Stomach smooth muscle (tissue), 2 donors: ENCODE data around the gene CDH4.

Experiments
- H3K27ac ChIP-seq: one replicate; pipeline ENCODE4 v1.7.0; 2013; ENCODE audit warnings: mild to moderate bottlenecking, low read length, inconsistent platforms
- H3K27me3 ChIP-seq, 2 donors: one replicate each; pipeline ENCODE4 v1.7.0; 2013; ENCODE audit warnings: low read length in 2 of 2; ENCODE audit not compliant: insufficient read depth in 2 of 2, control insufficient read depth in 1 of 2
- H3K36me3 ChIP-seq, 2 donors: one replicate each; pipeline ENCODE4 v1.7.0; 2013; ENCODE audit warnings: low read length in 2 of 2; ENCODE audit not compliant: control insufficient read depth in 2 of 2, insufficient read depth in 2 of 2
- H3K4me1 ChIP-seq: one replicate; pipeline ENCODE4 v1.7.0; 2013; ENCODE audit warnings: low read length; ENCODE audit not compliant: control insufficient read depth, insufficient read depth
- H3K4me3 ChIP-seq, 2 donors: one replicate each; pipeline ENCODE4 v1.7.0; 2013; ENCODE audit warnings: low read length in 2 of 2
- H3K9ac ChIP-seq, 2 donors: one replicate each; pipeline ENCODE4 v1.7.0; 2013; ENCODE audit warnings: low read length in 2 of 2, mild to moderate bottlenecking in 1 of 2
- H3K9me3 ChIP-seq, 2 donors: one replicate each; pipeline ENCODE4 v1.7.0; 2013; ENCODE audit warnings: low read length in 2 of 2; ENCODE audit not compliant: control insufficient read depth in 2 of 2
- donor health status: healthy.
- donor health status: Pancreatic carcinoma.

Gene CDH4

DNA sequence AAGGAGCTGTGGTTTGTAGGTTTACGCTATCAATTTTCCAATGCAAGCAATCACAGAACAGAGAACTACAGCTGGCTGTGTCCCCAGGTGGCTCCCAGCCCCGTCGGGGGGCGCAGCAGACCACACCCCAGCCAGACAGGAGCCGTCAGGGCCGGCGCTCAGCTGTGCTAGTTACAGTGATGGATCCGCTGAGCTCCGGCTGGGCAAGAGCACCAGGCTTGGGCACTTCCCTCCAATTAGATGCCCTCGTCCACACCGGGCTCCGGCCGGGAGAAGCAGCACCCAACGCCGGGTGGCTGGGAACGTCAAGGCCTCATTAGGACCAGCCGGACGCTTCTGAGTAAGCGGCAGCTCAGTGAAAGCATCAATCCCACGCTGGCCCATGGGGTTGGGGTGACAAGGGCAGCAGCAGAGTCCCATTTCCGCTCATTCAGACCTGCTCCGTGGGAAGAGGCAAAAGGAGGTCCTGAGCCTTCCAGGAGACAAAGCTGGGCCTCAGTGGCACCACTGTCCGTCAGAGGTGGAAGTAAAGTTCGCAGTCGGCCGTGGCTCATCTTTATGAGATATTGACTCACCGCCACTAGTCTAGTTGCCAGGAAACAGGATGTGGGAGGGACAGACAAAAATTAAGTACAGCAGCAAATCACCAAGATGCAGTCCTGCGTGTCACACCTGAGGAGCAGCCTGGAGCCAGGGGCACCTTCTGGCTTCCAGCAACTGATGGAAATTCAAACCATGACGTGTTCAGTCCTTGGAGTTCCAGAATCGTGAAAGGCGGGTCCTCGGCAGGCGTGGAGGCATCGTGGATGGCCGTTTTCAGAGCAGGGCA, 649.5 kb downstream of the CDH4 start:
- peaks cover 2 to 5% of the 10 kb centered on the region in 2 donors for H3K27me3 ChIP-seq
- H3K9me3 ChIP-seq: no peaks in the 10 kb centered on the region
- H3K4me3 ChIP-seq: no peak overlapping the region
- no peaks in the 10 kb centered on the region for H3K4me1 ChIP-seq
- H3K9ac ChIP-seq: no peak overlapping the region
- no peaks in the 10 kb centered on the region for H3K36me3 ChIP-seq
- H3K27ac ChIP-seq: no peak overlapping the region

DNA sequence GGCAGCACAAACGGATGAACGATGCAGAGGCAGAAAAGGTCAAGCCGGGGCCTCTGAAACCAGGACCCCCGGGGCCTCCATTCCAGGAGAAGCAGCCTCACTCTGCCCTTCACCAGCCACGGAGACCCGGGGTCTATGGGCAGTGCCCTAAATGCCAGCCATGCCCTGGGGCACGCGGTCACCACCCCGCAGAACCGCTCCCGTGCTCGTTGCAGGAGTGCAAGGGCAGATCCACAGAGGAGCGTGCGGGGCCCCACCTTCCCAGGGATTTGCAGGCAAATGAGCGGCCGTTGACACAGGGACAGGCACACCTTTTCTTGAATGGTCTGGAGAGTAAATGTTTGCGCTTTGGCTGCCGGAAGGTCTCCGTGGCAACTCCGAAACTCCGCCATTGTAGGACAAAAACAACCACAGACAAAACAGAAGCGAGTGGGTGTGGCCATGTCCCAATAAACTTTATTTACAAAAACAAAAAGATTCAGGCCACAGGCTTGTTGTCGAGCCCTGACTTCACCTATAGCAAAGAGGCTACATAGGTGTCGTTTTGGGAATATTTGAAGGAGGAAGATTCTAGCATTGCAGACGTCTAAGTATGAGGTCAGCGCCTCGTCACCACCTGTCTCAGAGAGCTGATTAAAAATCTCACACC, 650.3 kb downstream of the CDH4 start:
- no peak overlapping the region for H3K4me3 ChIP-seq
- H3K9ac ChIP-seq: no peak overlapping the region
- H3K36me3 ChIP-seq: no peaks in the 10 kb centered on the region
- peaks cover 2 to 5% of the 10 kb centered on the region in 2 donors for H3K27me3 ChIP-seq
- H3K9me3 ChIP-seq: no peaks in the 10 kb centered on the region
- no peak overlapping the region for H3K27ac ChIP-seq
- H3K4me1 ChIP-seq: no peaks in the 10 kb centered on the region

GRCh38 chr20:61903575-61904340, 651.7 kb downstream of the CDH4 start:
- Histone ChIP-seq H3K4me3 (no peak overlapping the region), H3K27me3 (peaks cover 2% of the 10 kb centered on the region in 2 donors), H3K36me3 (no peaks in the 10 kb centered on the region), H3K9me3 (no peaks in the 10 kb centered on the region), H3K9ac (no peak overlapping the region), H3K27ac (no peak overlapping the region), H3K4me1 (no peaks in the 10 kb centered on the region)

DNA sequence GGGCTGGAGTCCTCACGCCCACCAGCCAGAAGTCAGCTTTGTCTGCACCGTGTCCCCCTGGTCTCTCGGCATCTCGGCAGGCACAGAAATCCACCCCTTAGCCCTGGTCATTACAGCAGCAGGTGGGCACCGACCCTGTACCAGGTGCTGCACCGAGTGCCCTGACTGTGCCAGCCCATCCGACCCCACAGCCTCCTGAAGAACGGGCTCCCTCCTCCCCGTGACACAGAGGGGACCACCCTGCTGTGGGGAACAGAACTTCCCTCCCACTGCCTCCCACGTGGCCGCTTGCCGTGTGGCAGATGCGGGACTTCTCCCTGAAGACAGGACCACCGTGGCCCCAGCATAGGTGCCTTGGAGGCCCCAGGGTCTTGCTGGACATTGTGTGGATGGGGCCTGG, 652.4 kb downstream of the CDH4 start:
- Histone ChIP-seq H3K27me3 (peaks cover 2 to 5% of the 10 kb centered on the region in 2 donors), H3K9me3 (no peaks in the 10 kb centered on the region), H3K4me3 (no peak overlapping the region), H3K27ac (no peak overlapping the region), H3K4me1 (no peaks in the 10 kb centered on the region), H3K36me3 (no peaks in the 10 kb centered on the region), H3K9ac (no peak overlapping the region)

GRCh38 chr20:61905781-61906523, 653.9 kb downstream of the CDH4 start:
- no peaks in the 10 kb centered on the region for H3K4me1 ChIP-seq
- peaks cover 2 to 5% of the 10 kb centered on the region in 2 donors for H3K27me3 ChIP-seq
- H3K36me3 ChIP-seq: no peaks in the 10 kb centered on the region
- no peak overlapping the region for H3K4me3 ChIP-seq
- no peak overlapping the region for H3K27ac ChIP-seq
- H3K9me3 ChIP-seq: peaks cover 4 to 7% of the 10 kb centered on the region in 2 donors
- no peak overlapping the region for H3K9ac ChIP-seq

DNA sequence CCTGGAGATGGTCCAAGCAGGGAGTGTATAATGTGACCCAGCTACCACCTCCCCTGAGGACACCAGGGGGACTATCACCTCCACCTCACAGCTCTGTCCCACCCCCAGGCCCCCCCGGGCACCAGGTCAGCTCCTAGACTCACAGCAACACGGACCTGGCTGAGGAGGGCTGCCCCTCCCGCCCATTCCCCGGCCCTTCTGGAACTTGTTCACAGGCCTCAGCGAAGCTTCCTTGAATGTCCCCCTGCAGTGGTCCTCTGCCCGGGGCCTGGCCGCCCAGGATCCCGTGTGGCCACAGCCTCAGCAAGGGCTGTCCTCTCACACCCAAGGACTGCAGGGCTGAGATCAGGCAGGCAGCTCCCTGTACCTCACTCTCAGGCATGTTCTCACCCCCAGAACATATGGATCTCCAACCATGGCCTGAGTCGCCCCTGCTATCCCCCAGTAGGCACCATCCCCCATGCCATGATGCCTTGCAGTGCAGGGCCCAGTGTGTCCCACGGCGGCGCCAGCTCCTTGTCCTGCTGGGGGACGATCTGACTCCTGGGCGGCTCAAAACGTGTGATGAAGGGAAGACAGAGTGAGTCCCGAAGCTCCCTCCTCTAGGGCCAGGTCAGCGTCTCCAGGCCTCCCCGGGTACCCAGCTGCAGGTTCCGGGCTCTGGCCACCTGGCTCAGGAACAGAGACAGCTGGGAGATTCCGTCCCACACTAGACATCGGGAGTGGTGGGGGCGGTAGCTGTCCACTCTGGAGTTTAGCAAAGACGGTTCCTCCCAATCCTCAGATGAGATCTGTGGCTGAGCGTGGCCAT, 655.2 kb downstream of the CDH4 start:
- Histone ChIP-seq H3K27me3 (peaks cover 0 to 5% of the 10 kb centered on the region in 2 donors), H3K9me3 (peaks cover 4 to 10% of the 10 kb centered on the region in 2 donors), H3K9ac (no peak overlapping the region), H3K4me1 (no peaks in the 10 kb centered on the region), H3K4me3 (no peak overlapping the region), H3K27ac (no peak overlapping the region), H3K36me3 (no peaks in the 10 kb centered on the region)

GRCh38 chr20:61908057-61909026, 656.3 kb downstream of the CDH4 start:
- Histone ChIP-seq H3K9me3 (peaks cover 4 to 10% of the 10 kb centered on the region in 2 donors), H3K9ac (no peak overlapping the region), H3K27me3 (peaks cover 0 to 8% of the 10 kb centered on the region in 2 donors), H3K36me3 (no peaks in the 10 kb centered on the region), H3K27ac (no peak overlapping the region), H3K4me3 (no peak overlapping the region), H3K4me1 (no peaks in the 10 kb centered on the region)

GRCh38 chr20:61909028-61909427, 657.0 kb downstream of the CDH4 start:
- no peaks in the 10 kb centered on the region for H3K4me1 ChIP-seq
- no peak overlapping the region for H3K9ac ChIP-seq
- H3K9me3 ChIP-seq: peaks cover 4 to 10% of the 10 kb centered on the region in 2 donors
- no peak overlapping the region for H3K4me3 ChIP-seq
- H3K36me3 ChIP-seq: no peaks in the 10 kb centered on the region
- H3K27ac ChIP-seq: no peak overlapping the region
- H3K27me3 ChIP-seq: peaks cover 0 to 11% of the 10 kb centered on the region in 2 donors

GRCh38 chr20:61909821-61910220, 657.8 kb downstream of the CDH4 start:
- no peak overlapping the region for H3K9ac ChIP-seq
- peaks cover 4 to 10% of the 10 kb centered on the region in 2 donors for H3K9me3 ChIP-seq
- no peaks in the 10 kb centered on the region for H3K36me3 ChIP-seq
- no peak overlapping the region for H3K27ac ChIP-seq
- peaks cover 0 to 10% of the 10 kb centered on the region in 2 donors for H3K27me3 ChIP-seq
- no peaks in the 10 kb centered on the region for H3K4me1 ChIP-seq
- no peak overlapping the region for H3K4me3 ChIP-seq
